ENCODE results near the gene PPP1R3E. TPM values are rescaled to one million over a fixed set of nuclear protein-coding genes. Genes with fewer than 3 reads are reported as not detected.
"Not testable (repeated sequence)": the region's sequence is repeated elsewhere in the genome, so short reads cannot be mapped to it uniquely, and the experiment has no call there.

PPP1R3E gene
- total and polyA plus RNA-seq, 12 donors, result 2.3 to 20.6 (median 6.6) TPM

GRCh38 chr14:23285530-23286019, 17.1 kb downstream of the PPP1R3E start:
- peaks cover 0 to 29% (median 22%) of the 10 kb centered on the region in 9 donors for H3K4me1 ChIP-seq
- no peaks in the 10 kb centered on the region for H3K9me3 ChIP-seq
- intact Hi-C loops (cut with DNase I), result loop anchor here in 6 of 10 donors (1.0 to 2.0 kb wide), 2 partner anchors 15 kb away; no protein-coding TSS in a partner anchor
- H3K4me3 ChIP-seq, result peak overlapping the region; percentile 67 to 95 (median 90)
- ATAC-seq (peak; percentile 5 to 45 (median 10)), DNase-seq (no peak)
- no peak for TF ChIP-seq CTCF (IDR thresholded peaks at IDR 0.05)
- H3K27ac ChIP-seq, result peak overlapping the region; percentile 77 to 96 (median 92)
- no peaks in the 10 kb centered on the region for H3K27me3 ChIP-seq
- H3K36me3 ChIP-seq, result peaks cover 0 to 14% (median 0%) of the 10 kb centered on the region in 9 donors
- 0% methylated on average over 16 to 22 of the region's 22 CpGs for WGBS, 2 donors

GRCh38 chr14:23284654-23285529, 17.8 kb downstream of the PPP1R3E start:
- peak overlapping the region in 9 of 10 donors; percentile 82 to 96 (median 93) for H3K27ac ChIP-seq
- no peak for TF ChIP-seq CTCF (IDR thresholded peaks at IDR 0.05)
- no peak for DNase-seq
- H3K9me3 ChIP-seq, result no peaks in the 10 kb centered on the region
- WGBS, 2 donors, result 19 to 24% methylated on average over 9 of the region's 9 CpGs
- H3K4me3 ChIP-seq, result peak overlapping the region; percentile 67 to 95 (median 90)
- intact Hi-C loops (cut with DNase I), result no loop called here
- peaks cover 0 to 35% (median 23%) of the 10 kb centered on the region in 9 donors for H3K4me1 ChIP-seq
- peaks cover 0 to 14% (median 0%) of the 10 kb centered on the region in 9 donors for H3K36me3 ChIP-seq
- H3K27me3 ChIP-seq, result no peaks in the 10 kb centered on the region
- no peak for ATAC-seq

- DNase-seq (no peak), ATAC-seq (no peak)
- no peak for TF ChIP-seq CTCF (IDR thresholded peaks at IDR 0.05)
- intact Hi-C loops (cut with DNase I), result no loop called here
- Histone ChIP-seq H3K4me3 (no peak overlapping the region), H3K4me1 (peaks cover 0 to 30% (median 17%) of the 10 kb centered on the region in 9 donors), H3K27me3 (no peaks in the 10 kb centered on the region), H3K27ac (no peak overlapping the region), H3K9me3 (no peaks in the 10 kb centered on the region), H3K36me3 (peaks cover 0 to 22% (median under 1%) of the 10 kb centered on the region in 9 donors)
- WGBS, 2 donors, result 93 to 94% methylated on average over 6 of the region's 6 CpGs
Measured at GRCh38 chr14:23281247-23281646, 21.4 kb downstream of the PPP1R3E start.

GRCh38 chr14:23277928-23278327, 24.7 kb downstream of the PPP1R3E start:
- H3K4me3 ChIP-seq; H3K9me3 ChIP-seq; intact Hi-C loops (cut with DNase I); H3K27me3 ChIP-seq; ATAC-seq; H3K27ac ChIP-seq; DNase-seq: not testable (repeated sequence)
- 95 to 99% methylated on average over 6 of the region's 6 CpGs for WGBS, 2 donors
- peaks cover 0 to 34% (median 4%) of the 10 kb centered on the region in 9 donors for H3K36me3 ChIP-seq
- peaks cover 0 to 12% (median 0%) of the 10 kb centered on the region in 9 donors for H3K4me1 ChIP-seq

Data from heart right ventricle (tissue), 16 donors.